OCI-LY7 (cell line): Measurements from ENCODE around the gene PIP4K2A. TPM values are rescaled to one million over a fixed set of nuclear protein-coding genes. Genes with fewer than 3 reads are reported as not detected.

Source experiments
- BruUV-seq: library from RNA; stranded (reverse); fragments of 400-500 nt; replicated peaks from 2 replicates; lab custom pipeline; 2021; lab: Mats Ljungman, UMichigan
- CTCF ChIA-PET: fragments of 300-600 bp; sonication (Branson Sonifier 250); formaldehyde crosslinking; loops from one replicate; lab custom pipeline; 2022; ENCODE audit warnings: antibody characterized with exemption; ENCODE audit not compliant: unreplicated experiment; lab: Charles Lee
- POLR2A ChIA-PET: fragments of 300-600 bp; sonication (Branson Sonifier 250); formaldehyde crosslinking; loops from one replicate; lab custom pipeline; 2022; ENCODE audit warnings: antibody characterized with exemption; lab: Charles Lee
- DNase-seq: peaks from one replicate; pipeline ENCODE4 v3.0.0-alpha.2; 2015; ENCODE audit warnings: low spot score
- H2AFZ ChIP-seq: fragments of 200-600 bp; sonication (generic), shearing (Covaris generic); 2 replicates; pipeline ENCODE4 v1.6.1; 2014; ENCODE audit warnings: mild to moderate bottlenecking, antibody characterized with exemption, low read length, moderate library complexity
- H3K27ac ChIP-seq: fragments of 200-600 bp; sonication (generic); 2 replicates; pipeline ENCODE4 v1.5.1; 2014; ENCODE audit warnings: mixed run types, low read depth, mild to moderate bottlenecking, moderate library complexity, low read length, inconsistent platforms; ENCODE audit not compliant: poor library complexity, severe bottlenecking
- H3K36me3 ChIP-seq: fragments of 200-600 bp; sonication (generic); 2 replicates; pipeline ENCODE4 v1.6.1; 2014; ENCODE audit warnings: mild to moderate bottlenecking, antibody characterized with exemption, low read length, moderate library complexity, mixed read lengths; ENCODE audit not compliant: insufficient read depth
- H3K4me1 ChIP-seq: fragments of 200-600 bp; sonication (generic); 2 replicates; pipeline ENCODE4 v1.5.1; 2014; ENCODE audit warnings: mild to moderate bottlenecking, low read length; ENCODE audit not compliant: insufficient read depth, poor library complexity, severe bottlenecking
- H3K4me2 ChIP-seq: fragments of 200-600 bp; sonication (generic); 2 replicates; pipeline ENCODE4 v1.6.1; 2014; ENCODE audit warnings: mild to moderate bottlenecking, low read length
- H3K4me3 ChIP-seq: fragments of 200-600 bp; sonication (generic); 2 replicates; pipeline ENCODE4 v1.5.1; 2014; ENCODE audit warnings: mild to moderate bottlenecking, low read depth, low read length; ENCODE audit not compliant: poor library complexity, severe bottlenecking
- H3K79me2 ChIP-seq: fragments of 200-600 bp; sonication (generic); 2 replicates; pipeline ENCODE4 v1.6.1; 2016; ENCODE audit warnings: low read depth, mild to moderate bottlenecking, low read length, moderate library complexity, mixed read lengths; ENCODE audit not compliant: insufficient read depth
- H3K9me2 ChIP-seq: fragments of 200-600 bp; sonication (generic); 2 replicates; pipeline ENCODE4 v1.6.1; 2016; ENCODE audit warnings: mild to moderate bottlenecking, low read length, mixed read lengths; ENCODE audit not compliant: insufficient read depth
- H3K9me3 ChIP-seq: fragments of 200-600 bp; sonication (generic); 2 replicates; pipeline ENCODE4 v1.6.1; 2014; ENCODE audit warnings: mild to moderate bottlenecking, mixed run types, low read length, mixed read lengths
- H4K20me1 ChIP-seq: fragments of 200-600 bp; sonication (generic); 2 replicates; pipeline ENCODE4 v1.6.1; 2014; ENCODE audit warnings: mild to moderate bottlenecking, antibody characterized with exemption, low read length, moderate library complexity, mixed read lengths; ENCODE audit not compliant: insufficient read depth
- CTCF ChIP-seq: fragments of 200-600 bp; sonication (generic); conservative IDR thresholded peaks from 2 replicates; pipeline ENCODE4 v1.5.1; 2014; ENCODE audit warnings: mild to moderate bottlenecking, antibody characterized with exemption, low read length, moderate library complexity, mixed read lengths
- EZH2phosphoT487 ChIP-seq: fragments of 200-600 bp; sonication (generic); IDR thresholded peaks from 2 replicates; pipeline ENCODE4 v1.6.1; 2018; ENCODE audit warnings: low read depth, borderline replicate concordance, mild to moderate bottlenecking, mixed run types, antibody characterized with exemption, low read length, moderate library complexity, mixed read lengths
- intact Hi-C: fragments of 100-400 bp; cut with micrococcal nuclease; formaldehyde crosslinking; loops from one replicate; pipeline ENCODE4 v1.10.0; 2022; ENCODE audit not compliant: unreplicated experiment
- total RNA-seq, 2 experiments: library from RNA; depleted of rRNA in 1 of 2; stranded (reverse); fragments of >200 nt in 1 of 2; shearing (Covaris generic) in 1 of 2; gene quantifications; 2 replicates each; pipeline ENCODE4 v1.2.3, GENCODE V29; 2014 to 2022

The PIP4K2A gene
- total RNA-seq, 2 experiments from 2014 or later = 32.5 to 42.6 TPM

GRCh38 chr10:22723783-22724182 is 9.4 kb upstream of the PIP4K2A start:
- no peak for DNase-seq
- H3K4me3 ChIP-seq = no peak overlapping the region
- ChIA-PET POLR2A (interaction anchor here (0.6 kb wide), 1 partner anchor 1716 kb away, joined by 3 read pairs; no protein-coding TSS in a partner anchor), CTCF (no interaction called here)
- no peaks in the 10 kb centered on the region for H3K36me3 ChIP-seq
- TF ChIP-seq EZH2phosphoT487 = no peak
- TF ChIP-seq CTCF = no peak
- H3K4me2 ChIP-seq = peak overlapping the region; percentile 48
- no peaks in the 10 kb centered on the region for H3K79me2 ChIP-seq
- no peaks in the 10 kb centered on the region for H3K9me3 ChIP-seq
- no peak overlapping the region for H2AFZ ChIP-seq
- H4K20me1 ChIP-seq = no peaks in the 10 kb centered on the region; the same call in 1 of the 2 replicates
- no peaks in the 10 kb centered on the region for H3K9me2 ChIP-seq
- peaks cover 12% of the 10 kb centered on the region for H3K4me1 ChIP-seq
- no peak overlapping the region for H3K27ac ChIP-seq
- no TSS peak for BruUV-seq
- intact Hi-C loops = no loop called here

- H3K4me2 ChIP-seq = peak overlapping the region; percentile 48
- H3K36me3 ChIP-seq = no peaks in the 10 kb centered on the region
- H3K9me2 ChIP-seq = no peaks in the 10 kb centered on the region
- no peak overlapping the region for H2AFZ ChIP-seq
- POLR2A ChIA-PET = interaction anchor here (0.6 kb wide), 1 partner anchor 1716 kb away, joined by 3 read pairs; no protein-coding TSS in a partner anchor
- intact Hi-C loops = no loop called here
- CTCF ChIA-PET = no interaction called here
- no peaks in the 10 kb centered on the region for H3K9me3 ChIP-seq
- no peak for TF ChIP-seq EZH2phosphoT487
- no peak overlapping the region for H3K27ac ChIP-seq
- no peaks in the 10 kb centered on the region; the same call in 1 of the 2 replicates for H4K20me1 ChIP-seq
- H3K79me2 ChIP-seq = no peaks in the 10 kb centered on the region
- no peak overlapping the region for H3K4me3 ChIP-seq
- no TSS peak for BruUV-seq
- DNase-seq = peak; percentile 49
- peaks cover 12% of the 10 kb centered on the region for H3K4me1 ChIP-seq
Observed at GRCh38 chr10:22723343-22723779, 9.0 kb upstream of the PIP4K2A start.

- H3K4me1 ChIP-seq = peaks cover 12% of the 10 kb centered on the region
- no peaks in the 10 kb centered on the region for H3K79me2 ChIP-seq
- H4K20me1 ChIP-seq = no peaks in the 10 kb centered on the region; the same call in 1 of the 2 replicates
- peak overlapping the region; percentile 48; the same call in 1 of the 2 replicates for H3K4me2 ChIP-seq
- H3K9me3 ChIP-seq = no peaks in the 10 kb centered on the region
- CTCF ChIA-PET = interaction anchor here (0.6 kb wide), 1 partner anchor 337 kb away, joined by 3 read pairs; no protein-coding TSS in a partner anchor
- H3K4me3 ChIP-seq = no peak overlapping the region
- BruUV-seq = no TSS peak
- DNase-seq = no peak
- no peaks in the 10 kb centered on the region for H3K36me3 ChIP-seq
- H2AFZ ChIP-seq = no peak overlapping the region
- POLR2A ChIA-PET = interaction anchor here (0.6 to 0.7 kb wide), 2 partner anchors 17 to 20 kb away, joined by 3 to 7 read pairs; no protein-coding TSS in a partner anchor
- no peak overlapping the region for H3K27ac ChIP-seq
- TF ChIP-seq CTCF = no peak
- TF ChIP-seq EZH2phosphoT487 = no peak
- H3K9me2 ChIP-seq = no peaks in the 10 kb centered on the region
- intact Hi-C loops = no loop called here
Observed at GRCh38 chr10:22722626-22723169, 8.3 kb upstream of the PIP4K2A start.
